K562 (cell line): ENCODE results near the gene VEGFB. TPM values are rescaled to one million over a fixed set of nuclear protein-coding genes. Genes with fewer than 3 reads are reported as not detected.

Source experiments
- ATAC-seq: fragments of 200-7000 bp; cut with Tn5 transposase; 3 replicates; pipeline ENCODE4 v1.9.1; 2020; ENCODE audit warnings: moderate library complexity
- BruUV-seq: library from RNA; stranded (reverse); fragments of 400-500 nt; replicated peaks from 2 replicates; lab custom pipeline; 2021; lab: Mats Ljungman, UMichigan
- CTCF ChIA-PET: fragments of 300-600 bp; formaldehyde crosslinking; extraction: SDS; loops from one replicate; lab custom pipeline; 2021; ENCODE audit warnings: low intra/inter-chr PET ratio; lab: Yijun Ruan, JAX
- POLR2A ChIA-PET: fragments of 300-600, 350-650 bp; sonication (Branson Sonifier 250); formaldehyde crosslinking; extraction: SDS; loops from one replicate; lab custom pipeline; 2021; ENCODE audit warnings: antibody characterized with exemption, inconsistent platforms; lab: Yijun Ruan, JAX
- DNase-seq, 4 experiments: peaks; one replicate each; pipeline versions ENCODE4 v3.0.0 to v3.0.0-alpha.2; 2011 to 2018; ENCODE audit warnings: low spot score in 3 of 4, mixed read lengths in 3 of 4; ENCODE audit errors: extremely low read depth in 1 of 4
- FAIRE-seq: peaks from 2 replicates; lab custom pipeline; 2011; peaks lifted over from hg19 to GRCh38; lab: Jason Lieb, UNC
- H2AFZ ChIP-seq: 2 replicates; pipeline ENCODE4 v1.6.0; 2011; ENCODE audit warnings: low read depth, low read length, control low read depth, inconsistent platforms
- H3K27ac ChIP-seq: fragments of 200-600 bp; 3 replicates; pipeline ENCODE4 v1.8.0; 2011; ENCODE audit warnings: low read depth, mild to moderate bottlenecking, control low read depth, inconsistent platforms, low read length, moderate library complexity, mixed read lengths; ENCODE audit errors: extremely low read depth
- H3K27me3 ChIP-seq, 2 experiments: fragments of 300-600 bp in 1 of 2; 2 replicates in 1 of 2; 3 replicates in 1 of 2; pipeline versions ENCODE4 v1.6.0 to v1.8.0; 2011; ENCODE audit warnings: inconsistent platforms in 2 of 2, low read length in 2 of 2, mild to moderate bottlenecking in 1 of 2, mixed read lengths in 1 of 2, moderate library complexity in 1 of 2; ENCODE audit not compliant: control insufficient read depth in 2 of 2, insufficient read depth in 2 of 2
- H3K36me3 ChIP-seq: fragments of 300-600 bp; 3 replicates; pipeline ENCODE4 v1.8.0; 2011; ENCODE audit warnings: mild to moderate bottlenecking, low read length, inconsistent platforms; ENCODE audit not compliant: control insufficient read depth, insufficient read depth
- H3K4me1 ChIP-seq, 2 experiments: fragments of 200-600 bp in 1 of 2; replicated peaks in 1 of 2; 2 replicates in 1 of 2; 3 replicates in 1 of 2; pipeline versions ENCODE4 v1.5.1 to v1.8.0; 2011; ENCODE audit warnings: inconsistent platforms in 2 of 2, low read length in 2 of 2, mild to moderate bottlenecking in 1 of 2, mixed read lengths in 1 of 2, moderate library complexity in 1 of 2; ENCODE audit not compliant: control insufficient read depth in 2 of 2, insufficient read depth in 2 of 2
- H3K4me2 ChIP-seq: 2 replicates; pipeline ENCODE4 v1.6.1; 2011; ENCODE audit warnings: low read length, control low read depth, inconsistent platforms, mixed read lengths; ENCODE audit not compliant: insufficient read depth
- H3K4me3 ChIP-seq: fragments of 200-600 bp; sonication (generic), shearing (Covaris generic); 2 replicates; pipeline ENCODE4 v1.5.1; 2016; ENCODE audit warnings: control low read depth, inconsistent platforms
- H3K79me2 ChIP-seq: fragments of 200-600 bp; 3 replicates; pipeline ENCODE4 v1.8.0; 2011; ENCODE audit warnings: low read length, inconsistent platforms; ENCODE audit not compliant: control insufficient read depth, insufficient read depth
- H3K9ac ChIP-seq, 2 experiments: 2 replicates each; pipeline versions ENCODE4 v1.6.0 to v1.6.1; 2011; ENCODE audit warnings: low read depth in 2 of 2, low read length in 2 of 2, control low read depth in 1 of 2, inconsistent platforms in 1 of 2, mild to moderate bottlenecking in 1 of 2, mixed read lengths in 1 of 2; ENCODE audit not compliant: insufficient read depth in 1 of 2
- H3K9me1 ChIP-seq: one replicate; pipeline ENCODE4 v1.6.0; 2011; ENCODE audit warnings: inconsistent platforms, mild to moderate bottlenecking, low read length, moderate library complexity; ENCODE audit not compliant: control insufficient read depth, insufficient read depth
- H3K9me3 ChIP-seq: replicated peaks from 2 replicates; pipeline ENCODE4 v1.5.1; 2011; ENCODE audit warnings: low read depth, low read length, inconsistent platforms; ENCODE audit not compliant: control insufficient read depth, insufficient read depth
- H4K20me1 ChIP-seq: replicated peaks from 2 replicates; pipeline ENCODE4 v1.6.1; 2011; ENCODE audit warnings: low read length, inconsistent platforms, mixed read lengths; ENCODE audit not compliant: control insufficient read depth, insufficient read depth
- CREB3L1 ChIP-seq: fragments of 450-650 bp; IDR thresholded peaks from 2 replicates; pipeline ENCODE4 v1.6.1; 2014; ENCODE audit warnings: low read depth, mild to moderate bottlenecking, moderate library complexity, borderline replicate concordance
- CTCFL ChIP-seq: IDR thresholded peaks from 2 replicates; pipeline ENCODE4 v1.6.1; 2011; ENCODE audit warnings: borderline replicate concordance, low read depth, mild to moderate bottlenecking, moderate library complexity, low read length; ENCODE audit not compliant: insufficient read depth, poor library complexity, severe bottlenecking
- HNRNPUL1 ChIP-seq: fragments of 200-400 bp; formaldehyde crosslinking; IDR thresholded peaks from 2 replicates; pipeline ENCODE4 v1.6.1; 2017; ENCODE audit warnings: low read length
- IRF1 ChIP-seq: sonication (generic); formaldehyde crosslinking; IDR thresholded peaks from 2 replicates; pipeline ENCODE4 v1.8.0; 2022; ENCODE audit warnings: missing genetic modification reagents, mild to moderate bottlenecking, borderline replicate concordance
- MXI1 ChIP-seq: IDR thresholded peaks from 2 replicates; pipeline ENCODE4 v1.6.1; 2011; ENCODE audit warnings: low read depth, mild to moderate bottlenecking, improper control_type of control experiment, low read length
- NR2C1 ChIP-seq, 2 experiments: fragments of 450-650 bp; IDR thresholded peaks; 2 replicates each; pipeline ENCODE4 v1.6.1; 2017; ENCODE audit warnings: mild to moderate bottlenecking in 2 of 2, antibody characterized with exemption in 1 of 2, inconsistent platforms in 1 of 2, missing compliant biosample characterization in 1 of 2, missing genetic modification characterization in 1 of 2
- NR3C1 ChIP-seq: sonication (generic); formaldehyde crosslinking; IDR thresholded peaks from 2 replicates; pipeline ENCODE4 v1.8.1; 2022; ENCODE audit warnings: missing genetic modification reagents
- ZBTB12 ChIP-seq: fragments of 250-450 bp; sonication (Bioruptor Pico); IDR thresholded peaks from 2 replicates; pipeline ENCODE4 v1.4.0; 2020
- ZBTB26 ChIP-seq: fragments of 450-650 bp; formaldehyde crosslinking; IDR thresholded peaks from 2 replicates; pipeline ENCODE4 v1.4.0; 2022; ENCODE audit warnings: missing genetic modification characterization
- ZBTB8A ChIP-seq: fragments of 450-650 bp; IDR thresholded peaks from 2 replicates; pipeline ENCODE4 v1.6.1; 2018; ENCODE audit warnings: mild to moderate bottlenecking, moderate library complexity; ENCODE audit not compliant: partially characterized antibody
- ZNF584 ChIP-seq: fragments of 200-800 bp; sonication (Bioruptor generic); IDR thresholded peaks from 2 replicates; pipeline ENCODE4 v1.6.1; 2016; ENCODE audit warnings: low read depth, mild to moderate bottlenecking, missing genetic modification characterization, missing compliant biosample characterization
- ZNF75A ChIP-seq: fragments of 450-650 bp; formaldehyde crosslinking; IDR thresholded peaks from 2 replicates; pipeline ENCODE4 v1.4.0; 2020; ENCODE audit warnings: mild to moderate bottlenecking
- ZSCAN32 ChIP-seq: fragments of 450-650 bp; formaldehyde crosslinking; IDR thresholded peaks from 2 replicates; pipeline ENCODE4 v1.4.0; 2020; ENCODE audit warnings: mild to moderate bottlenecking, moderate library complexity
- WGBS: fragments of 100-300 bp; shearing (Covaris generic); methylation state at CpG from one replicate; pipeline ENCODE4 v1.1.6; 2016; ENCODE audit warnings: low coverage, mixed read lengths; ENCODE audit not compliant: insufficient coverage; ENCODE audit errors: missing lambda C conversion rate; 5-methylcytosine and 5-hydroxymethylcytosine counted together
- in situ Hi-C: fragments of 300-500 bp; cut with MboI; formaldehyde crosslinking; loops from 4 replicates; pipeline ENCODE4 v1.15.0; 2018; ENCODE audit warnings: inconsistent platforms, mixed read lengths
- intact Hi-C: fragments of 100-400 bp; cut with micrococcal nuclease; formaldehyde crosslinking; loops from 2 replicates; pipeline ENCODE4 v1.14.2; 2022
- polyA plus RNA-seq, 8 experiments: library from polyadenylated mRNA; depleted of rRNA in 4 of 8; stranded (reverse) in 5 of 8; unstranded in 3 of 8; fragments of >200 nt; fragmentation: Nextera tagmentation in 2 of 8; fragmentation: Illumina TruSeq in 1 of 8; extraction: Ambion mirVana in 2 of 8; extraction: Trizol in 1 of 8; gene quantifications; 2 replicates each; pipeline versions ENCODE4 v1.2.1 to v1.2.3, GENCODE V29; 2011 to 2014; ENCODE audit warnings: inconsistent platforms in 1 of 8, missing spikeins in 1 of 8
- total RNA-seq, 7 experiments: library from RNA; depleted of rRNA in 6 of 7; stranded (reverse); fragments of >200 nt in 6 of 7; fragmentation: Illumina TruSeq in 2 of 7; extraction: Trizol in 2 of 7; gene quantifications; 2 replicates each; pipeline versions ENCODE4 v1.2.1 to v1.2.3, GENCODE V29; 2011 to 2021; ENCODE audit warnings: low replicate concordance in 1 of 7

The VEGFB gene
- total and polyA plus RNA-seq, 9 of the 15 experiments (the other 6 are each of a cell fraction or from before 2014, with no cell fraction given), result 11.0 to 83.4 (median 25.7) TPM

- Histone ChIP-seq H3K36me3 (peaks cover 67% of the 10 kb centered on the region), H3K27ac (peak overlapping the region; percentile 95), H4K20me1 (0 out of 2 replicates have a peak, but pooled peaks cover 3% of the 10 kb centered on the region), H3K9ac (peak overlapping the region; percentile 93 to 94), H3K79me2 (peaks cover 57% of the 10 kb centered on the region), H2AFZ (no peak overlapping the region), H3K27me3 (no peaks in the 10 kb centered on the region), H3K9me1 (no peaks in the 10 kb centered on the region), H3K4me2 (peak overlapping the region; percentile 85), H3K9me3 (no peaks in the 10 kb centered on the region), H3K4me3 (peak overlapping the region; percentile 99), H3K4me1 (peaks cover 34 to 70% of the 10 kb centered on the region in 2 experiments)
- POLR2A ChIA-PET, result interaction anchor here (0.7 to 1.6 kb wide), 2 partner anchors 9 to 10 kb away, joined by 3 read pairs; partner anchors contain the start of gene DNAJC4
- intact Hi-C loops (loop anchor here (10.0 kb wide), 1 partner anchor 65 kb away; the partner anchor contains the start of genes CATSPERZ and ESRRA), in situ Hi-C loops (no loop called here)
- 44% methylated on average over 11 of the region's 11 CpGs for WGBS
- ATAC-seq (no peak), FAIRE-seq (peak; percentile 74), DNase-seq (peak in 1 of 4 experiments; percentile 64)
- BruUV-seq, result no TSS peak
- CTCF ChIA-PET, result no interaction called here
- TF ChIP-seq ZBTB26 (CRISPR knock-in tag), result no peak
- no peak for TF ChIP-seq ZNF584
- TF ChIP-seq ZBTB8A, result no peak
- TF ChIP-seq CTCFL, result no peak
- TF ChIP-seq MXI1, result 0 out of 2 replicates have a peak, but pooled peaks have one; percentile 29
- TF ChIP-seq ZSCAN32 (CRISPR knock-in tag), result 0 out of 2 replicates have a peak, but pooled peaks have one; percentile 2
- TF ChIP-seq IRF1 (CRISPR knock-in tag), result no peak
- no peak for TF ChIP-seq CREB3L1
- no peak for TF ChIP-seq NR3C1 (CRISPR knock-in tag)
- no peak; the same call in 1 of the 2 replicates for TF ChIP-seq NR2C1 (IDR thresholded peaks at IDR 0.05)
- peak; percentile 52; the same call in 1 of the 2 replicates for TF ChIP-seq NR2C1 (tag; IDR thresholded peaks at IDR 0.05)
- no peak for TF ChIP-seq HNRNPUL1
- TF ChIP-seq ZNF75A, result no peak
- 0 out of 2 replicates have a peak, but pooled peaks have one; percentile 20 for TF ChIP-seq ZBTB12 (CRISPR knock-in tag)
These were observed 5.5 kb downstream of the VEGFB start for GRCh38 chr11:64239662-64240434.
